ENCODE results near the gene LNX1. TPM values are rescaled to one million over a fixed set of nuclear protein-coding genes. Genes with fewer than 3 reads are reported as not detected.

LNX1 gene
- total and polyA plus RNA-seq, 2 of the 8 experiments (the other 6 are each of a cell fraction or from before 2014, with no cell fraction given): 2.7 to 3.8 TPM

DNA sequence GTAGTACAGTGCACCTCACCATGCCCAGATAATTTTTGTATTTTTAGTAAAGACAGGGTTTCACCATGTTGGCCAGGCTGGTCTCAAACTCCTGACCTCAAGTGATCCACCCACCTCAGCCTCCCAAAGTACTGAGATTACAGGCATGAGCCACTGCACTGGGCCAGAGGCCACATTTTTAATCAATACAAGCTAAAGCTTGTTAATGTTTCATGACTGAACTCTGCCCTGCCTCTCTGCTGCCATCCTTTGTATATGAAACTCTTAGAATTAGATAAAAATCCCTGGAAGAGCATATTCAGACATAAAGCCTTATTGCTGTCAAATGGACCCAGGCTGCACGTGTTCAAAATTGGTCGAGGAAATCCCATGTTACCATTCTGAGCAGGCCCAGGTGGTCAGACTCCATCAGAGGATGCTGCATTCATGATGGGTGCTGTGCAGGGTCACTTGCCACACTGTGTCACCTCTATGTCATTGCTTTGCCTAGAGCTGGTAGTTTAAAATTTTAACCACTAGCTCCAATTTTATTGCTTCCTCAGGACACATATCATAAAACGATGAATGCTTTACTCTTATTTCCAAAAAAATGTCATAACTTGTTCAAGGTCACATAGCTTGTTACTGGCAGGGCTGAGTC lies 45.2 kb downstream of the LNX1 start:
- Histone ChIP-seq H3K4me1 (replicated peaks in 1 of 4; ENCODE audit: control insufficient read depth in 3 of 4, insufficient read depth in 4 of 4, low read length in 3 of 4) (peaks cover 0 to 4% (median 0%) of the 10 kb centered on the region in 4 experiments; a peak in 2 of 7 replicates), H2BK5ac (ENCODE audit: low read depth, low read length) (no peak overlapping the region), H3K23me2 (ENCODE audit: low read depth, low read length) (no peaks in the 10 kb centered on the region), H4K91ac (replicated peaks; ENCODE audit: insufficient read length, low read length) (no peak overlapping the region), H3K23ac (ENCODE audit: insufficient read length) (no peak overlapping the region), H4K5ac (ENCODE audit: insufficient read length, low read depth, low read length) (no peak overlapping the region), H2BK20ac (ENCODE audit: low read length) (no peak overlapping the region), H2BK15ac (ENCODE audit: low read length) (no peak overlapping the region), H3K79me1 (ENCODE audit: low read depth, low read length) (no peaks in the 10 kb centered on the region), H3K56ac (replicated peaks; ENCODE audit: insufficient read length, low read depth, low read length) (no peak overlapping the region), H4K8ac (ENCODE audit: extremely low read depth, insufficient read depth, low read length) (no peak overlapping the region), H3K18ac (ENCODE audit: extremely low read depth, low read length) (no peak overlapping the region), H3K4me2 (ENCODE audit: insufficient read depth in 1 of 2, low read depth in 2 of 2, low read length in 2 of 2) (no peak overlapping the region), H3K79me2 (ENCODE audit: control insufficient read depth in 1 of 2, insufficient read depth in 2 of 2, low read length in 2 of 2) (no peaks in the 10 kb centered on the region), H3K9ac (replicated peaks in 1 of 4; ENCODE audit: extremely low read depth in 1 of 4, low read depth in 3 of 4, low read length in 3 of 4) (no peak overlapping the region), H3K4me3 (ENCODE audit: extremely low read depth in 1 of 4, insufficient read depth in 2 of 4, low read depth in 3 of 4, low read length in 4 of 4) (no peak overlapping the region), H2BK12ac (ENCODE audit: low read depth, low read length) (no peak overlapping the region), H2AK5ac (ENCODE audit: low read depth, low read length) (no peak overlapping the region), H3K9me3 (ENCODE audit: insufficient read depth in 2 of 2, low read depth in 1 of 2, low read length in 1 of 2) (no peaks in the 10 kb centered on the region), H3K27me3 (replicated peaks in 1 of 4; ENCODE audit: control insufficient read depth in 3 of 4, extremely low read depth in 1 of 4, insufficient read depth in 3 of 4, low read length in 3 of 4) (no peaks in the 10 kb centered on the region; a peak in 1 of 7 replicates), H3K36me3 (ENCODE audit: control insufficient read depth in 2 of 4, insufficient read depth in 4 of 4, low read length in 3 of 4) (no peaks in the 10 kb centered on the region), H3K27ac (ENCODE audit: low read depth, low read length) (no peak overlapping the region), H4K20me1 (replicated peaks in 1 of 2; ENCODE audit: control insufficient read depth in 1 of 2, insufficient read depth in 2 of 2, low read length in 2 of 2) (no peaks in the 10 kb centered on the region), H3K4ac (replicated peaks; ENCODE audit: insufficient read length, low read depth, low read length) (no peak overlapping the region), H3K14ac (ENCODE audit: insufficient read length) (no peak overlapping the region), H2AFZ (ENCODE audit: low read length) (no peak overlapping the region), H2BK120ac (replicated peaks; ENCODE audit: low read depth, low read length) (no peak overlapping the region)
- TF ChIP-seq POLR2AphosphoS5 (IDR thresholded peaks at IDR 0.05; ENCODE audit: low read depth, low read length): no peak
- no peak for TF ChIP-seq EP300 (IDR thresholded peaks at IDR 0.05; ENCODE audit: borderline replicate concordance in 1 of 2, low read depth in 2 of 2, low read length in 2 of 2)
- TF ChIP-seq TAF7 (optimal IDR thresholded peaks at IDR 0.05; ENCODE audit: borderline replicate concordance, low read depth, low read length): no peak
- TF ChIP-seq BCL11A (IDR thresholded peaks at IDR 0.05; ENCODE audit: low read depth in 2 of 2, low read length in 2 of 2): no peak
- no peak for TF ChIP-seq TBP (IDR thresholded peaks at IDR 0.05; ENCODE audit: low read depth, low read length)
- no peak for TF ChIP-seq NRF1 (IDR thresholded peaks at IDR 0.05; ENCODE audit: low read depth, low read length)
- TF ChIP-seq POU5F1 (IDR thresholded peaks at IDR 0.05; ENCODE audit: low read depth, low read length): no peak
- WGBS, 2 experiments (ENCODE audit: extremely low coverage in 1 of 2, insufficient coverage in 1 of 2, insufficient read length in 1 of 2, insufficient replicate concordance in 2 of 2, low coverage in 1 of 2, low lambda C conversion rate in 2 of 2, missing lambda C conversion rate in 1 of 2): 86% methylated on average over 3 of the region's 3 CpGs; no CpG with 5 or more reads in 1 of the 2 experiments
- CTCF ChIA-PET (ENCODE audit: partially characterized antibody): interaction anchor here (0.7 to 1.3 kb wide), 3 partner anchors 10 to 35 kb away, joined by 3 to 5 read pairs (median 3); no protein-coding TSS in a partner anchor
- DNase-seq (ENCODE audit: low read depth in 1 of 2, low spot score in 2 of 2) (no peak), FAIRE-seq (no peak)
- POLR2A ChIA-PET (ENCODE audit: partially characterized antibody): no interaction called here

Measured in H1 (cell line).